Progenitor cell of endocrine pancreas (in vitro differentiated cells): Measurements from ENCODE around the gene TAGLN. TPM values are rescaled to one million over a fixed set of nuclear protein-coding genes. Genes with fewer than 3 reads are reported as not detected.
A peak's percentile ranks its signal among the peaks of the same experiment; 100 is the strongest.

ENCODE experiments used
- DNase-seq: peaks from one replicate; pipeline ENCODE4 v3.0.0; 2021; ENCODE audit warnings: low spot score; ENCODE audit not compliant: unreplicated experiment
- H3K27ac Mint-ChIP-seq: 2 replicates; pipeline ENCODE4 v1.8.0; 2021; ENCODE audit warnings: mild to moderate bottlenecking, moderate library complexity, mixed read lengths
- H3K27me3 Mint-ChIP-seq: 2 replicates; pipeline ENCODE4 v1.8.0; 2021; ENCODE audit warnings: mixed read lengths
- H3K36me3 Mint-ChIP-seq: 2 replicates; pipeline ENCODE4 v1.8.0; 2022; ENCODE audit warnings: mixed read lengths; ENCODE audit not compliant: insufficient read depth
- H3K4me1 Mint-ChIP-seq: 2 replicates; pipeline ENCODE4 v1.8.0; 2021; ENCODE audit warnings: low read depth, mixed read lengths
- H3K4me3 Mint-ChIP-seq: 2 replicates; pipeline ENCODE4 v1.8.0; 2021; ENCODE audit warnings: low read depth, mild to moderate bottlenecking, moderate library complexity, mixed read lengths
- H3K9me3 Mint-ChIP-seq: 2 replicates; pipeline ENCODE4 v1.8.0; 2021; ENCODE audit warnings: low read depth, mixed read lengths
- CTCF ChIP-seq: fragments of 200-600 bp; sonication (generic); IDR thresholded peaks from one replicate; pipeline ENCODE4 v1.5.0; 2021; ENCODE audit warnings: antibody characterized with exemption, mild to moderate bottlenecking; ENCODE audit not compliant: unreplicated experiment
- total RNA-seq: library from RNA; stranded (reverse); gene quantifications from 2 replicates; pipeline ENCODE4 v1.2.1, GENCODE V29; 2021

Gene TAGLN
- total RNA-seq, 1 donor from 2014 or later, result 41.4 TPM

- peak overlapping the region; percentile 3 for H3K27ac Mint-ChIP-seq
- TF ChIP-seq CTCF, result no peak
- H3K27me3 Mint-ChIP-seq, result no peaks in the 10 kb centered on the region
- no peaks in the 10 kb centered on the region for H3K9me3 Mint-ChIP-seq
- peaks cover 13% of the 10 kb centered on the region for H3K36me3 Mint-ChIP-seq
- no peak for DNase-seq
- no peaks in the 10 kb centered on the region for H3K4me1 Mint-ChIP-seq
- H3K4me3 Mint-ChIP-seq, result no peak overlapping the region
Observed at GRCh38 chr11:117171404-117172061, 27.6 kb upstream of the TAGLN start.

- Mint-ChIP-seq H3K4me3 (no peak overlapping the region), H3K36me3 (peaks cover 9% of the 10 kb centered on the region), H3K27me3 (no peaks in the 10 kb centered on the region), H3K9me3 (no peaks in the 10 kb centered on the region), H3K27ac (no peak overlapping the region), H3K4me1 (peaks cover under 1% of the 10 kb centered on the region)
- DNase-seq, result no peak
- no peak for TF ChIP-seq CTCF
Observed at GRCh38 chr11:117172724-117173421, 26.3 kb upstream of the TAGLN start.

GRCh38 chr11:117175104-117175503, 24.1 kb upstream of the TAGLN start:
- Mint-ChIP-seq H3K4me3 (no peak overlapping the region), H3K27ac (no peak overlapping the region), H3K4me1 (peaks cover 12% of the 10 kb centered on the region), H3K9me3 (no peaks in the 10 kb centered on the region), H3K27me3 (no peaks in the 10 kb centered on the region), H3K36me3 (peaks cover 6% of the 10 kb centered on the region)
- DNase-seq, result no peak
- TF ChIP-seq CTCF, result no peak

GRCh38 chr11:117175781-117176180, 23.4 kb upstream of the TAGLN start:
- Mint-ChIP-seq H3K36me3 (peaks cover 5% of the 10 kb centered on the region), H3K4me3 (no peak overlapping the region), H3K27me3 (no peaks in the 10 kb centered on the region), H3K27ac (no peak overlapping the region), H3K4me1 (peaks cover 14% of the 10 kb centered on the region), H3K9me3 (no peaks in the 10 kb centered on the region)
- no peak for DNase-seq
- no peak for TF ChIP-seq CTCF

GRCh38 chr11:117176186-117176585, 23.0 kb upstream of the TAGLN start:
- Mint-ChIP-seq H3K27ac (no peak overlapping the region), H3K9me3 (no peaks in the 10 kb centered on the region), H3K4me3 (no peak overlapping the region), H3K36me3 (peaks cover 2% of the 10 kb centered on the region), H3K4me1 (peaks cover 18% of the 10 kb centered on the region), H3K27me3 (no peaks in the 10 kb centered on the region)
- DNase-seq, result no peak
- TF ChIP-seq CTCF, result no peak
